ENCODE results near the gene AMFR. TPM values are rescaled to one million over a fixed set of nuclear protein-coding genes. Genes with fewer than 3 reads are reported as not detected.
A peak's percentile ranks its signal among the peaks of the same experiment; 100 is the strongest.

Gene AMFR
- total and polyA plus RNA-seq, 8 donors, result 16.8 to 254 (median 68.2) TPM

- H3K9me3 ChIP-seq, result no peaks in the 10 kb centered on the region
Measured at GRCh38 chr16:56373003-56373402, 52.3 kb downstream of the AMFR start.

GRCh38 chr16:56372013-56372634 is 53.2 kb downstream of the AMFR start:
- H3K27me3 ChIP-seq, result no peaks in the 10 kb centered on the region
- WGBS, 5 donors, result 79 to 91% (median 88%) methylated on average over 7 of the region's 7 CpGs
- peak overlapping the region in 1 of 5 donors; percentile 62 for H3K27ac ChIP-seq
- DNase-seq, result no peak
- peaks cover 5 to 34% (median 27%) of the 10 kb centered on the region in 4 donors for H3K36me3 ChIP-seq
- TF ChIP-seq CTCF (IDR thresholded peaks at IDR 0.05), result no peak
- TF ChIP-seq POLR2A (IDR thresholded peaks at IDR 0.05), result no peak
- no peak for TF ChIP-seq EP300 (IDR thresholded peaks at IDR 0.05)
- no peak for TF ChIP-seq POLR2AphosphoS5 (IDR thresholded peaks at IDR 0.05)
- H3K4me1 ChIP-seq, result peaks cover 0 to 49% (median 30%) of the 10 kb centered on the region in 4 donors
- no peak overlapping the region for H3K4me3 ChIP-seq
- H3K9me3 ChIP-seq, result no peaks in the 10 kb centered on the region
- intact Hi-C loops (cut with DNase I; ENCODE audit: low total_unique reads), result no loop called here

More at GRCh38 chr16:56373003-56373402, 52.3 kb downstream of the AMFR start:
- DNase-seq, result no peak
- TF ChIP-seq CTCF (IDR thresholded peaks at IDR 0.05) (no peak), EP300 (IDR thresholded peaks at IDR 0.05) (no peak), POLR2A (IDR thresholded peaks at IDR 0.05) (no peak), POLR2AphosphoS5 (IDR thresholded peaks at IDR 0.05) (no peak)
- Histone ChIP-seq H3K36me3 (peaks cover 0 to 32% (median 23%) of the 10 kb centered on the region in 4 donors), H3K27ac (peak overlapping the region in 2 of 5 donors; percentile 5 to 8), H3K27me3 (no peaks in the 10 kb centered on the region), H3K4me1 (peaks cover 0 to 49% (median 30%) of the 10 kb centered on the region in 4 donors), H3K4me3 (no peak overlapping the region)
- WGBS, 5 donors, result 74 to 92% (median 79%) methylated on average over 4 of the region's 4 CpGs
- intact Hi-C loops (cut with DNase I; ENCODE audit: low total_unique reads), result no loop called here

- H3K4me3 ChIP-seq, result no peak overlapping the region
- peaks cover 11 to 39% (median 32%) of the 10 kb centered on the region in 4 donors for H3K36me3 ChIP-seq
- no peaks in the 10 kb centered on the region for H3K9me3 ChIP-seq
- intact Hi-C loops (cut with DNase I; ENCODE audit: low total_unique reads), result no loop called here
- no peak for DNase-seq
- 83 to 95% (median 88%) methylated on average over 1 of the region's 1 CpG for WGBS, 5 donors
- H3K4me1 ChIP-seq, result peaks cover 0 to 49% (median 30%) of the 10 kb centered on the region in 4 donors
- no peaks in the 10 kb centered on the region for H3K27me3 ChIP-seq
- TF ChIP-seq EP300 (IDR thresholded peaks at IDR 0.05), result no peak
- no peak for TF ChIP-seq CTCF (IDR thresholded peaks at IDR 0.05)
- no peak for TF ChIP-seq POLR2AphosphoS5 (IDR thresholded peaks at IDR 0.05)
- TF ChIP-seq POLR2A (IDR thresholded peaks at IDR 0.05), result no peak
- peak overlapping the region in 4 of 5 donors; percentile 39 to 68 (median 58) for H3K27ac ChIP-seq
Measured at GRCh38 chr16:56371660-56371937, 53.7 kb downstream of the AMFR start.

GRCh38 chr16:56370875-56371659 is 54.3 kb downstream of the AMFR start:
- Histone ChIP-seq H3K36me3 (peaks cover 13 to 43% (median 35%) of the 10 kb centered on the region in 4 donors), H3K27ac (peak overlapping the region; percentile 24 to 68 (median 53)), H3K4me1 (peaks cover 0 to 49% (median 30%) of the 10 kb centered on the region in 4 donors), H3K9me3 (no peaks in the 10 kb centered on the region), H3K27me3 (no peaks in the 10 kb centered on the region), H3K4me3 (no peak overlapping the region)
- intact Hi-C loops (cut with DNase I; ENCODE audit: low total_unique reads), result no loop called here
- 29 to 39% (median 33%) methylated on average over 6 of the region's 6 CpGs for WGBS, 5 donors
- TF ChIP-seq EP300 (IDR thresholded peaks at IDR 0.05), result no peak
- no peak for TF ChIP-seq CTCF (IDR thresholded peaks at IDR 0.05)
- TF ChIP-seq POLR2A (IDR thresholded peaks at IDR 0.05), result no peak
- TF ChIP-seq POLR2AphosphoS5 (IDR thresholded peaks at IDR 0.05), result no peak
- peak; percentile 40 to 42 for DNase-seq

Data from stomach (tissue), 9 donors.